HUES48 (cell line): ENCODE results near the gene MEIOSIN.

Experiments
- H3K27ac ChIP-seq: one replicate; pipeline ENCODE4 v1.7.0; 2013; ENCODE audit warnings: low read depth, low read length, inconsistent platforms
- H3K27me3 ChIP-seq: 2 replicates; pipeline ENCODE4 v1.6.1; 2013; ENCODE audit warnings: mild to moderate bottlenecking, low read length; ENCODE audit not compliant: control insufficient read depth, insufficient read depth
- H3K36me3 ChIP-seq: 2 replicates; pipeline ENCODE4 v1.6.1; 2013; ENCODE audit warnings: low read length; ENCODE audit not compliant: control insufficient read depth, insufficient read depth
- H3K4me1 ChIP-seq: 2 replicates; pipeline ENCODE4 v1.6.1; 2013; ENCODE audit warnings: mild to moderate bottlenecking, low read length; ENCODE audit not compliant: control insufficient read depth, insufficient read depth
- H3K4me3 ChIP-seq: 2 replicates; pipeline ENCODE4 v1.5.1; 2013; ENCODE audit warnings: mild to moderate bottlenecking, low read depth, low read length
- H3K9ac ChIP-seq: 2 replicates; pipeline ENCODE4 v1.6.1; 2013; ENCODE audit warnings: mild to moderate bottlenecking, low read depth, low read length, moderate library complexity
- H3K9me3 ChIP-seq: 2 replicates; pipeline ENCODE4 v1.6.1; 2013; ENCODE audit warnings: low read length; ENCODE audit not compliant: control insufficient read depth, insufficient read depth

The MEIOSIN gene

GRCh38 chr19:45805719-45806118 lies 72.5 kb downstream of the MEIOSIN start:
- Histone ChIP-seq H3K9me3 (no peaks in the 10 kb centered on the region), H3K9ac (no peak overlapping the region), H3K27ac (no peak overlapping the region), H3K36me3 (no peaks in the 10 kb centered on the region), H3K27me3 (no peaks in the 10 kb centered on the region), H3K4me1 (no peaks in the 10 kb centered on the region), H3K4me3 (no peak overlapping the region)

GRCh38 chr19:45809643-45810159 lies 76.5 kb downstream of the MEIOSIN start:
- H3K9me3 ChIP-seq, result no peaks in the 10 kb centered on the region
- H3K27me3 ChIP-seq, result no peaks in the 10 kb centered on the region
- H3K4me1 ChIP-seq, result no peaks in the 10 kb centered on the region; the same call in 1 of the 2 replicates
- H3K9ac ChIP-seq, result no peak overlapping the region
- H3K4me3 ChIP-seq, result no peak overlapping the region
- peak overlapping the region; percentile 47 for H3K27ac ChIP-seq
- H3K36me3 ChIP-seq, result no peaks in the 10 kb centered on the region

- Histone ChIP-seq H3K27ac (no peak overlapping the region), H3K4me3 (no peak overlapping the region), H3K36me3 (no peaks in the 10 kb centered on the region), H3K27me3 (no peaks in the 10 kb centered on the region), H3K4me1 (peaks cover 4% of the 10 kb centered on the region), H3K9me3 (no peaks in the 10 kb centered on the region), H3K9ac (no peak overlapping the region)
Observed at GRCh38 chr19:45812297-45812696, 79.1 kb downstream of the MEIOSIN start.
